Inferior parietal cortex (tissue), 1 donor: ENCODE results near the gene CREB1.
"Not testable (repeated sequence)": the region's sequence is repeated elsewhere in the genome, so short reads cannot be mapped to it uniquely, and the experiment has no call there.

Experiments used
- DNase-seq: peaks from one replicate; pipeline ENCODE4 v3.0.0-alpha.2; 2016; ENCODE audit errors: extremely low spot score

The CREB1 gene

GRCh38 chr2:207529330-207530159 lies at the start of gene CREB1:
CREB1 (plus strand) TSS chr2:207529962; CDS start chr2:207555636, 25,674 bp downstream.
- DNase-seq: peak; percentile 97

- DNase-seq: peak; percentile 0
Observed at GRCh38 chr2:207480521-207481040, 49.2 kb upstream of the CREB1 start.

- DNase-seq: peak; percentile 5
Observed at GRCh38 chr2:207481924-207482323, 47.8 kb upstream of the CREB1 start.

GRCh38 chr2:207482630-207483029 lies 47.1 kb upstream of the CREB1 start:
- DNase-seq: peak; percentile 2

- DNase-seq: peak; percentile 1
Observed at GRCh38 chr2:207483066-207483465, 46.7 kb upstream of the CREB1 start.

- DNase-seq: peak; percentile 1
Observed at GRCh38 chr2:207483477-207483876, 46.3 kb upstream of the CREB1 start.

- DNase-seq: peak; percentile 1
Observed at GRCh38 chr2:207484444-207485391, 45.0 kb upstream of the CREB1 start.

GRCh38 chr2:207487650-207488311 lies 42.0 kb upstream of the CREB1 start:
- no peak for DNase-seq

GRCh38 chr2:207489251-207489650 lies 40.5 kb upstream of the CREB1 start:
- no peak for DNase-seq

GRCh38 chr2:207490441-207490840 lies 39.3 kb upstream of the CREB1 start:
- DNase-seq: no peak

GRCh38 chr2:207491086-207491485 lies 38.7 kb upstream of the CREB1 start:
- DNase-seq: no peak

- no peak for DNase-seq
Observed at GRCh38 chr2:207491956-207492355, 37.8 kb upstream of the CREB1 start.

GRCh38 chr2:207492461-207492860 lies 37.3 kb upstream of the CREB1 start:
- no peak for DNase-seq

GRCh38 chr2:207494137-207494536 lies 35.6 kb upstream of the CREB1 start:
- no peak for DNase-seq

GRCh38 chr2:207496936-207497335 lies 32.8 kb upstream of the CREB1 start:
- DNase-seq: not testable (repeated sequence)

- DNase-seq: no peak
Observed at GRCh38 chr2:207497596-207497995, 32.2 kb upstream of the CREB1 start.

GRCh38 chr2:207498427-207498826 lies 31.3 kb upstream of the CREB1 start:
- no peak for DNase-seq

- no peak for DNase-seq
Observed at GRCh38 chr2:207499114-207499513, 30.6 kb upstream of the CREB1 start.

- DNase-seq: peak; percentile 1
Observed at GRCh38 chr2:207501802-207502576, 27.8 kb upstream of the CREB1 start.

GRCh38 chr2:207502577-207503198 lies 27.1 kb upstream of the CREB1 start:
- DNase-seq: peak; percentile 11
